NCI-H2081 treated with DMSO at 0.1 percent for 48 hours (cell line): ENCODE results near the gene PLPP7.

ENCODE experiments used
- DNase-seq: peaks from one replicate; lab custom pipeline; 2025; lab: John Stamatoyannopoulos, UW

Gene PLPP7

DNA sequence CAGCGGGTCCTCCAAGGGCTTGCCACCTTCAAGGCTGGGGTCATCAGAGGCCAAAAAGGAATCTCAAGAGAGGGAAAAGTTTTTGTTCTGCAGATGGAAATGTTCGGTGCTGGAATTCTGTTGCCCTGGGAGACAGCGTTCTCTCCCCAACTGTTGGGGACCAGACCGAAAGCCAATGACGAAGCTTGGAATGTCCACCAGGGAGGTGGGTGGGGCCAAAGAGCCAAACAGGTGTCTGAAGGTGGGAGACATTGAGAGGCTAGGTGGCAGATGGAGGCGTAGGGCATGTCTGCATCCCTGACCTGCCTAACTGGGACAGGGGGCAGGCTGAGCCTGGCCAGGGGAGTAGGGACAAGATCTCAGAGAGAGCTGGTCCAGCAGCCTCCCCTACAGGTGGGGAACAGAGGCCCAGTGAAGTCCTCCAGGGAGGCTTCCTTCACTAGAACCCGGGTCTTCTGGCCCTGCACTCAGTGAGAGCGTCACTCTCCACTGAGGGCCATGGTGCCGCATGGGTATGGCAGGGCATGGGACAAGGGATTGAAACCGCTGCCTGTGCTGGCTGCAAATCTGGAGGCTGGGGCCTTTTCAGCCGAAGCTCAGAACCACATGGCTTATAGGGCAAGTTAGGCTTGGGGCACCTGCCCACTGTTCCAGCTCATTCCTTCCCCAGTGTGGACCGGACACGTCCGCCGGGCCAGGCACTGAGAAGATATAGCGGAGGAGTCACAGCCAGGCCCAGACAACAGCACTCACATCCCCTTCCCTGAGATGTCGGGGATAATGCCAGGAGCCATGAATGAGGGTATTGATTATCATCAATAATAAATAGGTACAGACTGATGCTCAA, 8.2 kb upstream of the PLPP7 start:
- no peak for DNase-seq

- DNase-seq = no peak
These were observed 7.3 kb upstream of the PLPP7 start for GRCh38 chr9:131282175-131282574.

- no peak for DNase-seq
These were observed 6.7 kb upstream of the PLPP7 start for GRCh38 chr9:131282688-131283422.

- DNase-seq = no peak
These were observed 4.7 kb upstream of the PLPP7 start for GRCh38 chr9:131284856-131285255.

- no peak for DNase-seq
These were observed 2.2 kb upstream of the PLPP7 start for GRCh38 chr9:131287359-131287758.

- no peak for DNase-seq
These were observed 1.3 kb upstream of the PLPP7 start for GRCh38 chr9:131288217-131288616.

DNA sequence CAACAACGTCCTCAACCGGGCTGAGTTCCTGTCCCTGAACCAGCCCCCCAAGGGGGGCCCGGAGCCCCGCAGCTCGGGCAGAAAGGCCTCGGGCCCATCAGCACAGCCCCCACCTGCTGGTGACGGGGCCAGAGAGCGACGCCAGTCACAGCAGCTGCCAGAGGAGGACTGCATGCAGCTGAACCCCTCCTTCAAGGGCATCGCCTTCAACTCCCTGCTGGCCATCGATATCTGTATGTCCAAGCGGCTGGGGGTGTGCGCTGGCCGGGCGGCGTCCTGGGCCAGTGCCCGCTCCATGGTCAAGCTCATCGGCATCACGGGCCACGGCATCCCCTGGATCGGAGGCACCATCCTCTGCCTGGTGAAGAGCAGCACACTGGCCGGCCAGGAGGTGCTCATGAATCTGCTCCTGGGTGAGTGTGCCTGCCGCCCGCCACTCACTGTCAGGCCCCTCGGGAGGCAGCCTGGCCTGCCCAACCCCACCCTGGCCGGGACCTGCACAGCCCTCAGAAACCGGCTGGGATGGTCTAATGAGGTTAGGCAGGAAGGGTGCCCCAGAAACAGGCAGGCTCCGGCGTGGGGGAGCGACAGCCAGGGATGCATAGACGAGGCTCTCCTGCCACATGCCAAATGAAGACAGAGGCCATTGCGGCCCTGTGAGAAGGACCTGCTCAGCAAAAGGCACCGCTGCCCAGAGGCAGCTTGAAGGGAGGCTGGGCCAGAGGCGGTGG, 678 bp downstream of the PLPP7 start:
- DNase-seq = no peak

- DNase-seq = no peak
These were observed 1.3 kb downstream of the PLPP7 start for GRCh38 chr9:131290767-131291370.

GRCh38 chr9:131291795-131292315, 2.3 kb downstream of the PLPP7 start:
- DNase-seq = no peak

DNA sequence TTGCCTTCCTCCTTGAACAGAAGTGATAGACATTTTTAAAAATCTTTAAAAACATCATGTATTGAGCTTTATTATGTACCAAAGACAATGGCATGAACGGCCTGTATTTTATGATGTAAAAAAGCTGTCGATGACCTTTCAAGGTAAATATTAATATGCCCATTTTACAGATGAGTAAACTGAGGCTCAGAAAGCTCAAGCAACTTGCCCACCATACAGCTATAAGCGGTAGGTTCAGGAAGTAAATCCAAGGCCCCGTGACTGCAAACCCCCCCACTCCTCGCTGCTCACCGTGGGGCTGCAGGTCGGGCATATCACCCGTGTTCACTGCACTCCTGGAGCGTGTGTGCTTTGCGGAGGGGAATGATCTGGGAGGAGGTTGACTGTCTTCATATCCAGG, 3.4 kb downstream of the PLPP7 start:
- no peak for DNase-seq

- DNase-seq = no peak
These were observed 6.9 kb downstream of the PLPP7 start for GRCh38 chr9:131296460-131296859.

DNA sequence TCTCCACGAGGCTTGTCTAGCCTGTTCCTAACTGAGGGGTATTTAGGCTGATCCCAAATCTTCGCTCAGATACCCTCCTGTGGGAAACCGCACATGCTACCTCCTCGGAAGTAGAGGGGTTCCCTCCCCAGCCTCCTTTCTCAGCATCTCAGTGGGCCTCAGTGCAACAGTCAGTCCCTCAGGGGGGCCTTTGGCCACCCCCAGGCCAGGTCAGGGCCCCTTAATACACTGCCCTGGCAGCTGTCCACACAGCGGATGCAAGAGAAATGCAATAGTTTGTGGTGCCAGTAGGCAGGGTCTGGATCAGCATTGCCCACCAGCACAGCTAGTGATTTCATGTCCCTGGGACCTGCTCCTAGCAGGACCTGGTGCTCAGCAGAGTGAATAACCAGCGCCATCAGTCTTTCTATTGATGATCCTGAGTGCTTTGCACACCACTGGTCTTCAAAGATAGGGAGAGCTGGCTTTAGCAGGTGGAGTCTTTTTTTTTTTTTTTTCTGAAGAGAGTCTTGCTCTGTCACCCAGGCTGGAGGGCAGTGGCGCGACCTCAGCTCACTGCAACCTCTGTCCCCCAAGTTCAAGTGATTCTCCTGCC, 7.5 kb downstream of the PLPP7 start:
- DNase-seq = no peak

DNA sequence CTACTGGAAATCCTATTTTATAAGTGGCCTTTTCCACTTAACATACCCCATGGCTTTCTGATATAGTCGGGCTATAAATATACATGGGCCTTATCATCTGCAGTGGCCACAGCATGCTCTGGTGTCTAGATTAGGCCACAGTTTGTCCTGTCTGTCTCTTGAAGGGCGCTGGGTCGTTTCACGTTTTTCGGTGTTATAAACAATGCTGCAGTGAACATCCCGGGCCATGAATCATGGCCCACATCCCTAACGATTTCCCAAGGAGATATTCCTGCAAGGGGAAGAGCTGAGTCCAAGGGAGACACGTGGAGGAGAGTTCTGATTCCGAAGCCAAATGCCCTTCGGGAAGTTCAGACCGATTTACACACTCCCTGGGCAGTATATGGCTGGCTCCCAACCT, 8.4 kb downstream of the PLPP7 start:
- DNase-seq = no peak

- DNase-seq = no peak
These were observed 8.8 kb downstream of the PLPP7 start for GRCh38 chr9:131298341-131298740.

GRCh38 chr9:131298816-131299215, 9.3 kb downstream of the PLPP7 start:
- DNase-seq = no peak

DNA sequence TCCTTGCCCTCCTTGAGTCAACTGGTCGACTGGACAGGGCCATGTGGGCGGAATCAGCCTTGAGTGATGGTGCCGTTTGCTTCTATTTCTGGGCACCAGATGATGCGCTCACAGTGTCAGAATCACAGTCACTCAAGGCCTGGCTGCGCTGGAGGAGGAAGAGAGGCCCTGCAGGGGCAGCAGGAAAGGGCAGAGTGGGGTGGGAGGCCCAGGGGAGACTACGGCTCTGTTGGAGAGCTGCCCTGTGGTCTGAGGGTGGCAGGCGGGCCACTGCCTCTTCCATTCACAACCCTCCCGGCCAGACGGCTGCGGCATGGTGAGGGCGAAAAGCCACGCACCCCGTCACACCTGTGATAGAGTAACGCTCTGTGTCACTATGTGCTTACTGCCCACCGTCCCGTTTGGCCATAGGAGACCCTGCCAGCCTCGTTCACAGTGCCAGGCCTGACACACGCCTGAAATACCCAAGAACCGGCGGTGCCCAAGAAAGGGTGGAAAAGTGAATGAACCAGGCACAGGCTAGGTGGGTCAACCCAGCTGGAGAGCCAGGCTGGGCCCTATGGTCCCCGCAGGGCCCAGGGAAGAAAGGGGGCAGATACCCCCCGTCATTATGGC, 9.9 kb downstream of the PLPP7 start:
- no peak for DNase-seq

- DNase-seq = no peak
These were observed 10.4 kb downstream of the PLPP7 start for GRCh38 chr9:131299961-131300347.

DNA sequence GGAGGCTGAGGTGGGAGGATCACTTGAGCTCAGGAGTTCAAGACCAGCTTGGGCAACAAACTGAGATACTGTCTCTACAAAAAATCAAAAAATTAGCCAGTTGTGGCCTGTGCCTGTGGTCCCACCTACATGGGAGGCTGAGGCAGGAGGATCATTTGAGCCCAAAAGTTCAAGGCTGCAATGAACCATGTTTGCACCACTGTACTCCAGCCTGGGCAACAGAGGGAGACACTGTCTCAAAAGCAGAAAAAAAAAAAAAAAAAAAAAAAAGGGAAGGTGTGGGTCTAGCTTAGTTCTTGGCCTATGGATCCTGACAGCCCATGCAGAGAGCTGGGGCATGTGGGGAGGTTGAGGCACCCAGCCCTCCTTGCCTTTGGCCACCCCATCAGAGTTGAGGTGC, 10.9 kb downstream of the PLPP7 start:
- DNase-seq = no peak

DNA sequence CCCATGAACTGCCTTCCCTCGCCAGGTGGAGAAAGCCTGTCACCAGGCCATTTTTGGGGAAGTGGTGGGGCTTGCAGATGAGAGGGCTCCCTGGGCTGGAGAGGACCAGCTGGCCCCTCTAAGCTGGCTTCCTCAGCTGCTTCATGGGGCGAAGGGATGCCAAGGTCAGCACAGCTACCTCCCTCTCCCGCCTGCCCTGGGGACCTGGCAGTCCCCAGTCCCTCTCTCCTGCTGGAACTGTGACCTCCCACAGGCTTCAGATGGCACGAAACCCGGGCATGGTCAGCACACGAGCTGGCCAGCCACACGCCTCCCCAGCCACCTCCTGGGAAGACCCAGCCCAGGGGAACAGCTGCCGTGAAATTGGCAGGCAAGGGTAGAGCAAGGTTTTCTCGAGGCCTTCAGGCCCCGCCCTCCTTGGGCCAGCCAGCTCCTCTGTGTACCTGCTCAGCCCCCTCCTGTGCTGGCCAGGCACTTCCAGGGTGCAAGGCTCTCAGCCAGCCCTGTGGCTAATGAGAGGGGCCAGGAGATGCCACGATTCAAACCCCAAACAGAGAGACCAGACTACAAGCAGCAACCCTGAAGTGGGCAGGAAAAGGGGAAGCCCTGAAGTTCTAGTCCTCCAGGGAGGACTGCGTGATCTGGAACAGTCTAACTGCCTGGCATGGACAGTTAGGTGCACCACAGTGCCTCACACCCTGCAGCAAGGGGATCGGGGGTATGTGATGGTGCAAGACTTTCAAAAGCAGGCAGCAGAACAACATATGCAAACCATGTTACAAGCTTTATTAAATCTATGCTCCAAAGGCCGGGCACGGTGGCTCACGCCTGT, 12.9 kb downstream of the PLPP7 start:
- DNase-seq = no peak
